ENCODE measurements around the gene PARD3.
"Not testable (repeated sequence)": the region's sequence is repeated elsewhere in the genome, so short reads cannot be mapped to it uniquely, and the experiment has no call there.

The PARD3 gene

GRCh38 chr10:34405611-34406462, 409.3 kb downstream of the PARD3 start:
- DNase-seq (ENCODE audit: low read depth in 2 of 2, low spot score in 1 of 2) = no peak

GRCh38 chr10:34403512-34403911, 411.6 kb downstream of the PARD3 start:
- DNase-seq (ENCODE audit: low read depth in 2 of 2, low spot score in 1 of 2) = no peak

GRCh38 chr10:34400075-34400474, 415.0 kb downstream of the PARD3 start:
- no peak for DNase-seq (ENCODE audit: low read depth in 2 of 2, low spot score in 1 of 2)

- DNase-seq (ENCODE audit: low read depth in 2 of 2, low spot score in 1 of 2) = no peak
These were observed 416.1 kb downstream of the PARD3 start for GRCh38 chr10:34399013-34399412.

- no peak for DNase-seq (ENCODE audit: low read depth in 2 of 2, low spot score in 1 of 2)
These were observed 417.8 kb downstream of the PARD3 start for GRCh38 chr10:34397324-34397723.

GRCh38 chr10:34396663-34397062, 418.4 kb downstream of the PARD3 start:
- no peak for DNase-seq (ENCODE audit: low read depth in 2 of 2, low spot score in 1 of 2)

GRCh38 chr10:34392641-34393170, 422.4 kb downstream of the PARD3 start:
- no peak for DNase-seq (ENCODE audit: low read depth in 2 of 2, low spot score in 1 of 2)

- not testable (repeated sequence) for DNase-seq (ENCODE audit: low read depth in 2 of 2, low spot score in 1 of 2)
These were observed 423.9 kb downstream of the PARD3 start for GRCh38 chr10:34391168-34391567.

GRCh38 chr10:34389801-34390200, 425.3 kb downstream of the PARD3 start:
- no peak for DNase-seq (ENCODE audit: low read depth in 2 of 2, low spot score in 1 of 2)

GRCh38 chr10:34386921-34387320, 428.2 kb downstream of the PARD3 start:
- DNase-seq (ENCODE audit: low read depth in 2 of 2, low spot score in 1 of 2) = no peak

- DNase-seq (ENCODE audit: low read depth in 2 of 2, low spot score in 1 of 2) = no peak
These were observed 430.7 kb downstream of the PARD3 start for GRCh38 chr10:34384372-34384771.

GRCh38 chr10:34382626-34383025, 432.5 kb downstream of the PARD3 start:
- DNase-seq (ENCODE audit: low read depth in 2 of 2, low spot score in 1 of 2) = no peak

- DNase-seq (ENCODE audit: low read depth in 2 of 2, low spot score in 1 of 2) = no peak
These were observed 434.2 kb downstream of the PARD3 start for GRCh38 chr10:34380856-34381255.

- no peak for DNase-seq (ENCODE audit: low read depth in 2 of 2, low spot score in 1 of 2)
These were observed 436.8 kb downstream of the PARD3 start for GRCh38 chr10:34378297-34378696.

GRCh38 chr10:34377833-34378232, 437.3 kb downstream of the PARD3 start:
- DNase-seq (ENCODE audit: low read depth in 2 of 2, low spot score in 1 of 2) = no peak

- DNase-seq (ENCODE audit: low read depth in 2 of 2, low spot score in 1 of 2) = no peak
These were observed 440.6 kb downstream of the PARD3 start for GRCh38 chr10:34374356-34375045.

GRCh38 chr10:34373211-34373610, 441.9 kb downstream of the PARD3 start:
- DNase-seq (ENCODE audit: low read depth in 2 of 2, low spot score in 1 of 2) = no peak

- DNase-seq (ENCODE audit: low read depth in 2 of 2, low spot score in 1 of 2) = no peak
These were observed 442.6 kb downstream of the PARD3 start for GRCh38 chr10:34372509-34372908.

- no peak for DNase-seq (ENCODE audit: low read depth in 2 of 2, low spot score in 1 of 2)
These were observed 445.0 kb downstream of the PARD3 start for GRCh38 chr10:34370126-34370525.

- no peak for DNase-seq (ENCODE audit: low read depth in 2 of 2, low spot score in 1 of 2)
These were observed 446.0 kb downstream of the PARD3 start for GRCh38 chr10:34369120-34369519.

- DNase-seq (ENCODE audit: low read depth in 2 of 2, low spot score in 1 of 2) = no peak
These were observed 450.7 kb downstream of the PARD3 start for GRCh38 chr10:34364253-34365037.
